NCI-H510A treated with DMSO at 0.1 percent for 48 hours (cell line): ENCODE data around the gene SMIM15.

ENCODE experiments used
- DNase-seq: peaks from one replicate; lab custom pipeline; 2025; lab: John Stamatoyannopoulos, UW

SMIM15 gene

DNA sequence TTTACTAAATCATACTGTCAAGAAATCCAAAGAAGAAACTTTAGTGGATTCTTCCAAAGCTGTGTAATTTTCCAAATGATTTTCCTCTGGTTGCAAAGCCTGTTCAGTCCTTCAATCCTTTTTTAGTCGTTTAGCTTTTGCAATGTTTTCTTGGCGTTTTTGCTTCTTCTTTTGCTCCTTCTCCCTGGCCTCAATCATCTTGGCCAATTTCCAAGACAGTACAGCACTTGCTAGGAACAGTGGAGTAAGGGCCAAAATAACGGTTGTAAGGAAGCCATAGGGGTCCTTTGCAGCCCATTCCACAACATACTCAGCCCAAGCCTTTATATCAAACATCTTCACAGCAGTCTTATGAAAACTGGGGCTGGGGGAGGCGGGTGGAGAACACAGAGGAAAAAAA is 2.4 kb downstream of the SMIM15 start:
- DNase-seq, result no peak

GRCh38 chr5:61159070-61159469 is 3.2 kb downstream of the SMIM15 start:
- DNase-seq, result no peak

- no peak for DNase-seq
These were observed 10.4 kb downstream of the SMIM15 start for GRCh38 chr5:61151893-61152292.

DNA sequence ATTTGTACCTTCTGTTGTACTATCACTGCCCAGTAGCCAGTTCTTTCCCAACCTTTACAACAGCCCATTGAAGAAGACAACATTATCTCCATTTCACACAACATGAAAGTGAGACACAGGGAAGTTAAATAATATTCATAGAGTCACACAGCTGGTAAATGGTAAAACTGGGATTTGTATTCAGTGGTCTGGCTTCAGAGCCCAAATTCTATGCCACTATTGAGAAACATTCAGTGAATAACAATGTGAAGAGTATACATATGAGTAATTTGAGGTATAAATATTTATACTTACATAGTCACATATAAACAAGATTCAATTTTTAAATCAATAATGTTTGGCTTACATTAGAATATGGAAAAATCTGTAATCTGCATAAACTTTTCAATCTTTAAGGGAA is 13.8 kb downstream of the SMIM15 start:
- DNase-seq, result no peak

GRCh38 chr5:61142811-61143210 is 19.5 kb downstream of the SMIM15 start:
- DNase-seq, result no peak

- no peak for DNase-seq
These were observed 19.9 kb downstream of the SMIM15 start for GRCh38 chr5:61142391-61142790.

DNA sequence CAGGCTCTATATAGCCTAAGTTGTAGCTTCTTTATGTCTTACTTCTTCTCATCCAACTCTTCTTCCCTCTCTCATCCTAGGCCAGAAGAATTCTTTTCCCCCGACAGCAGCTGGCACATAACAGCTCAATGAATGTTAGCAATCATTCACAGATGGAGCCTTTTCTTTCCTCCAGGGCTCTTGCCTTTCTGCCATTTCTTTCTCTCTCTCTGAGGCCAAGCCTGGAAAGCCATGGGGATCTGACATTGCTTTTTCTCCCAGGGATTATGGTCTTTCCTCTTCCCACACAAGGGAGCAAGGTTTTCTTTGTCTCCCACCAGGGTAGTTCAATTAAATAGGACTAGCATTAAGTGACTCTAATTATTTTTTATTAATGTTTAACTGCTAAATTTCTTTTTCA is 20.5 kb downstream of the SMIM15 start:
- no peak for DNase-seq

GRCh38 chr5:61139931-61140330 is 22.3 kb downstream of the SMIM15 start:
- no peak for DNase-seq

DNA sequence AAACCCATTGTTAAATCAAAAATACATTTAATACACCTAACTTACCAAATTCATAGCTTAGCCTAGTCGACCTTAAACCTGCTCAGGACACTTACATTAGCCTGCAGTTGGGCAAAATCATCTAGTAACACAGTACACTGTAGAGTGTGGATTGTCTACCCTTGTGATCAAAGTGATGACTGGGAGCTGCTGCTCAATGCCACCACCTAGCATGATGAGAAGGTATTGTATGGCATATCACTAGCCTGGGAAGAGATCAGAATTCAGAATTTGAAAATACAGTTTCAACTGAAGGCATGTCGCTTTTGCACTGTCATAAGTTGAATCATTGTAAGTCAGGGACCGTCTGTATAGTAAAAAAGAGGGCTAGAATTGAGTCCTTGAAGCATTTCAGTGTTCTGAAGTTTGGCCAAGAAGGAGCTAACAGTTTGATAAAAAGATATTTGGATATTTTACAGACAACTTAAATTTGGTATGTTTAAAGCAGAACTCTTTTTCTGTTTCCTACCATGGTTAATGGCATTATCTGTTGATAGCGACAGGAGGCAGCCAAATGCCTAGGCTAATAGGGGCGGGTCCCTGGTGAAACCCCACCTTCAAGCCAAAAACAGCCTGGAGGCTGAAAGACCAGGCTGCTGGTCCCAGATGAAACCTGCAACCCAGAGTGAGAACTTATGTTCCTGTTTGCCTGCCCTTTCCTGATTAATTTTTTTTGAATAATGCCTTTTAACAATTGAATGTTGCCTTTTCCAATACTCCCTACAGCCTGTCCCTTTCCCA is 23.0 kb downstream of the SMIM15 start:
- no peak for DNase-seq

GRCh38 chr5:61137835-61138234 is 24.4 kb downstream of the SMIM15 start:
- no peak for DNase-seq

DNA sequence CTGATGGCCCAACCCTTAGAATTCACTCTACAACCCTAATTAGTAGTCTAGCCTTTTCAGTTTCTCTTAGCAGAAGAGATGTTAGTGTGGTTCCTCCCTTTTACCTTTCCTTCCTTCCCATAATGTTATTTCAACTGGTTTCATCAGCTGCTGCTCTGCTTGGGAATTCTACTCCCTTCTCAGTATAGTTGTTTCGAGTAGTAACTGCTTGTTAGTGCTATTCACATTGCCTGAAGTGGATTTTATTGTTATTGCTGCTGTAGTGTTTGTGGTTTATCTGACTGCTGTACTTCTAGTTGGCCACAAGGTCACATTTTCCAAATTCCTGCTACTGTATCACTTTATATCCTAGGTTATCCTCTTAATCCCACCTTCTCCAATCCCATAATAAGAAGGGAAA is 29.7 kb downstream of the SMIM15 start:
- peak; percentile 1 for DNase-seq

- no peak for DNase-seq
These were observed 32.0 kb downstream of the SMIM15 start for GRCh38 chr5:61130289-61130688.

DNA sequence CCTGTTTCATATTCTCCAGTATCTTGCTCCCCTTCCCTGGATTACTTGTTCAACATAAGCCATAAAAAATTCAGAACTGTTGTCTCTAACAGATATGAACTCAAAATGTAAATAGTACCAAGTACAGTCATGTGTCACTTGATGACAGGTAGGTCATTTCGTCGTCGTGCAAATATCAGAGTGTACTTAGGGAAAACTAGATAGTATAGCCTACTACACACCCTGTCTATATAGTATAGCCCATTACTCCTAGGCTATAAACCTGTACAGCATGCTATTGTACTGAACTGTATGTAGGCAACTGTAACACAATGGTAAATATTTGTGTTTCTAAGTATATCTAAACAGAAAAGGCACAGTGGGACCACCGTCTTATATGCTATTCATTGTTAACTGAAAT is 39.1 kb downstream of the SMIM15 start:
- DNase-seq, result no peak

DNA sequence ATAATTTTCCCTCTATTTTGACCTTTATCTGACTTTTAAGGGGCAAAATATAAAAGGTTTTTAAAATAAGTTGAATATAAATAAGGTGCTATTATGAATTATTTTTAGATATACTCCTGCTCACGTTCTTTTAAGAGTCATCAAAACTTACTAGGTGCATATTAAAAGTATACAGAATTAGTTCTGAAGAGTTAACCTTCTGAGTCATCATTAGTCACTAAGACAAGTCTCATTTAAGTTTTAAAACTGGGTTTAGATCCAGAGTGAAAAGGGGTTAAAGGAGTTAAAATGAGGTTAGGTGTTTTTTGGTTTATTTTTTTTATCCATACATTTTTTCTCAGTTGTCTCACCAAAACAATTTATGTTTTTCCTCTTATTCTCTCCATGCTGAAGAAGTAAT is 41.7 kb downstream of the SMIM15 start:
- no peak for DNase-seq

DNA sequence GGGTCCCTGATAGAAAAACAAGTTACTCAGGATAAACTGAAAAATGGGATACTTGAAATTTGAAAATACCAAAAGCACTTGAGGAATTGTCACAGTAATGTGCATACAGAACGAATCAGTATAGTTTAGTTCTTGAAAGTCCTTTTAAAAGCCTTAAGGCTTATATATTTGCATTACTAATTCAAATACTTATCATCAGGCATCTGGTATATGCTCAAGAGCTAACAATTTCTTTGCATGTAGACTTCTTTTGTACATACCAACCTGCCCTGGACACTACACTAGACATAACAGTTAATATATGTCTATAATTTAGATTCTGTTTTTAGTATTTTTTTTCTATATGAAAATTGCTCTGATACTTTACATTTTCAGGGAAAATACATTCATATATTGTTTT is 43.2 kb downstream of the SMIM15 start:
- no peak for DNase-seq

- no peak for DNase-seq
These were observed 46.3 kb downstream of the SMIM15 start for GRCh38 chr5:61115968-61116367.

DNA sequence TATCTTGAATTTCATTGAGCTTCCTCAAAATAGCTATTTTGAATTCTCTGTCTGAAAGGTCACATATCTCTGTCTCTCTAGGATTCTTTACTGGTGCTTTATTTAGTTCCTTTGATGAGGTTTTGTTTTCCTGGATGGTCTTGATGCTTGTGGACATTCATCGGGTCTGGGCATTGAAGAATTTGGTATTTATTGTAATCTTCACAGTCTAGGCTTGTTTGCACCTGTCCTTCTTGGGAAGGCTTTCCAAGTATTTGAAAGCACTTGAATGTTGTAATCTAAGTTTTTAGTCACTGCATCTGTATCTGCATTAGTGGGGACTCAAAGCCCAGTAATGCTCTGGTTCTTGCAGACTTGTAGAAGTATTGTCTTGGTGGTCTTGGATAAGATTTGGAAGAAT is 47.8 kb downstream of the SMIM15 start:
- no peak for DNase-seq
